Neuron (in vitro differentiated cells): ENCODE measurements around the gene ZNF227.
"Not testable (repeated sequence)": the region's sequence is repeated elsewhere in the genome, so short reads cannot be mapped to it uniquely, and the experiment has no call there.

Source experiments
- H2AFZ ChIP-seq: one replicate; pipeline ENCODE4 v1.6.1; 2013; ENCODE audit warnings: low read depth, mild to moderate bottlenecking, inconsistent platforms, low read length, moderate library complexity
- H3K27me3 ChIP-seq: one replicate; pipeline ENCODE4 v1.6.1; 2013; ENCODE audit warnings: low read length; ENCODE audit not compliant: insufficient read depth
- H3K36me3 ChIP-seq: one replicate; pipeline ENCODE4 v1.6.1; 2013; ENCODE audit warnings: low read length; ENCODE audit not compliant: insufficient read depth
- H3K4me1 ChIP-seq: one replicate; pipeline ENCODE4 v1.6.1; 2013; ENCODE audit warnings: low read length; ENCODE audit not compliant: insufficient read depth
- H3K4me3 ChIP-seq: 2 replicates; pipeline ENCODE4 v1.5.1; 2013; ENCODE audit warnings: mild to moderate bottlenecking, low read length, moderate library complexity
- H3K9me3 ChIP-seq: one replicate; pipeline ENCODE4 v1.6.1; 2013; ENCODE audit warnings: low read length

The ZNF227 gene

DNA sequence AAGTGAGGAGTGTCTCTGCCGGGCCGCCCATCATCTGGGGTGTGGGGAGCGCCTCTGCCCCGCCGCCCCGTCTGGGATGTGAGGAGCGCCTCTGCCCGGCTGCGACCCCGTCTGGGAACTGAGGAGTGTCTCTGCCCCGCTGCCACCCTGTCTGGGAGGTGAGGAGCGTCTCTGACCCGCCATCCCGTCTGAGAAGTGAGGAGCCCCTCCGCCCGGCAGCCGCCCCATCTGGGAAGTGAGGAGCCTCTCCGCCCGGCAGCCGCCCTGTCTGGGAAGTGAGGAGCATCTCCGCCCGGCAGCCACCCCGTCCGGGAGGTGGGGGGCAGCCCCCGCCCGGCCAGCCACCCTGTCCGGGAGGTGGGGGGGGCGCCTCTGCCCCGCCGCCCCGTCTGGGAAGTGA lies 8.5 kb upstream of the ZNF227 start:
- not testable (repeated sequence) for H3K4me3 ChIP-seq

DNA sequence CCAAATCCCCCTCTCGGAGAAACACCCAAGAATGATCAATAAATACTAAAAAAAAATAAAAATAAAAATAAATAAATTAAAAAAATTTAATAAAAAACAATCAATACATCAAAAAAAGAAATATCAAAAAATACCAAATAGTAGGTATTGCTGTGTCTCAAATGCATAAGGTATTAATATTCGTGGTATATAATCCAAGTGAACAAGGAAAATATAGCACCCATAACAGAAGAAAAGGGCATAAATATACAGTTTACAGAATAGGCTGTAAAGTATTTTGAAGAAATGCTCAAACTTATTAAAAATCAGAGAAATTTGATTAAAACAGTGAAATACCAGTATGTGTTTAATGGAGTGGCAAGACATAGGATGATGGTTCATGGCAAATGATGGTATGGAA lies 7.6 kb upstream of the ZNF227 start:
- no peaks in the 10 kb centered on the region for H3K36me3 ChIP-seq
- peaks cover 11% of the 10 kb centered on the region for H3K4me1 ChIP-seq
- no peaks in the 10 kb centered on the region for H3K9me3 ChIP-seq
- no peaks in the 10 kb centered on the region for H3K27me3 ChIP-seq
- H3K4me3 ChIP-seq = no peak overlapping the region
- no peak overlapping the region for H2AFZ ChIP-seq

More for the DNA sequence above, 8.5 kb upstream of the ZNF227 start:
- not testable (repeated sequence) for H2AFZ ChIP-seq, H3K27me3 ChIP-seq, H3K36me3 ChIP-seq, H3K9me3 ChIP-seq
- peaks cover 11% of the 10 kb centered on the region for H3K4me1 ChIP-seq

GRCh38 chr19:44207126-44207803 lies 5.1 kb upstream of the ZNF227 start:
- Histone ChIP-seq H3K4me1 (peaks cover 11% of the 10 kb centered on the region), H3K9me3 (no peaks in the 10 kb centered on the region), H3K4me3 (peak overlapping the region; percentile 83), H2AFZ (peak overlapping the region; percentile 79), H3K27me3 (no peaks in the 10 kb centered on the region), H3K36me3 (no peaks in the 10 kb centered on the region)

- Histone ChIP-seq H3K4me3 (peak overlapping the region; percentile 95), H3K4me1 (peaks cover 15% of the 10 kb centered on the region), H3K36me3 (peaks cover 33% of the 10 kb centered on the region), H3K9me3 (peaks cover 18% of the 10 kb centered on the region), H3K27me3 (no peaks in the 10 kb centered on the region), H2AFZ (peak overlapping the region; percentile 85)
Measured at GRCh38 chr19:44212866-44213346, 574 bp downstream of the ZNF227 start.

DNA sequence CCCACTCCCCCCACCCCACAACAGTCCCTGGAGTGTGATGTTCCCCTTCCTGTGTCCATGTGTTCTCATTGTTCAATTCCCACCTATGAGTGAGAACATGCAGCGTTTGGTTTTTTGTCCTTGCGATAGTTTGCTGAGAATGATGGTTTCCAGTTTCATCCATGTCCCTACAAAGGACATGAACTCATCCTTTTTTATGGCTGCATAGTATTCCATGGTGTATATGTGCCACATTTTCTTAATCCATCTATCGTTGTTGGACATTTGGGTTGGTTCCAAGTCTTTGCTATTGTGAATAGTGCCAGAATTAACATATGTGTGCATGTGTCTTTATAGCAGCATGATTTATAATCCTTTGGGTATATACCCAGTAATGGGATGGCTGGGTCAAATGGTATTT lies 7.6 kb downstream of the ZNF227 start:
- H3K4me3 ChIP-seq, H3K27me3 ChIP-seq, H3K4me1 ChIP-seq, H2AFZ ChIP-seq: not testable (repeated sequence)
- Histone ChIP-seq H3K36me3 (peaks cover 34% of the 10 kb centered on the region), H3K9me3 (peaks cover 18% of the 10 kb centered on the region)

DNA sequence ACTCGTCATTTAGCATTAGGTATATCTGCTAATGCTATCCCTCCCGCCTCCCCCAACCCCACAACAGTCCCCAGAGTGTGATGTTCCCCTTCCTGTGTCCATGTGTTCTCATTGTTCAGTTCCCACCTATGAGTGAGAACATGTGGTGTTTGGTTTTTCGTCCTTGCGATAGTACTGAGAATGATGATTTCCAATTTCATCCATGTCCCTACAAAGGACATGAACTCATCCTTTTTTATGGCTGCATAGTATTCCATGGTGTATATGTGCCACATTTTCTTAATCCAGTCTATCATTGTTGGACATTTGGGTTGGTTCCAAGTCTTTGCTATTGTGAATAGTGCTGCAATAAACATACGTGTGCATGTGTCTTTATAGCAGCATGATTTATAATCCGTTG lies 8.4 kb downstream of the ZNF227 start:
- H3K27me3 ChIP-seq, H3K4me1 ChIP-seq, H3K4me3 ChIP-seq, H2AFZ ChIP-seq: not testable (repeated sequence)
- peaks cover 16% of the 10 kb centered on the region for H3K9me3 ChIP-seq
- peaks cover 28% of the 10 kb centered on the region for H3K36me3 ChIP-seq

- H2AFZ ChIP-seq, H3K27me3 ChIP-seq, H3K4me1 ChIP-seq, H3K4me3 ChIP-seq: not testable (repeated sequence)
- H3K9me3 ChIP-seq = peaks cover 20% of the 10 kb centered on the region
- peaks cover 24% of the 10 kb centered on the region for H3K36me3 ChIP-seq
Measured at GRCh38 chr19:44221291-44221690, 9.0 kb downstream of the ZNF227 start.

DNA sequence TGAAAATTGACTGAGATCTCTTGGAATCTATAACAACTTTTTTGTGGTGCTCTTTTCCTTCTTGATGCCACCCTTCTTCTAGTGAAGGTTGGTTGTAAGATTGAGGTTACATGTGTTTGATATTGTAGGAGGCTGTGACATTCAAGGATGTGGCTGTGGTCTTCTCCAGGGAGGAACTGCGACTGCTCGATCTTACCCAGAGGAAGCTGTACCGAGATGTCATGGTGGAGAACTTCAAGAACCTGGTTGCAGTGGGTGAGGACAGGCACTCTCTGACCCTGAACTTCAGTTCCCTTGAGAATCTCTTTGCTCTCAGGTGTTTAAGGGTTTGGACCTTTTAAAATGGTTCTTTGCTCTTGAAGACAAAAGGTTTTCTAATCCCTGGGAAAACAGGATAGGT lies 16.0 kb downstream of the ZNF227 start:
- Histone ChIP-seq H2AFZ (no peak overlapping the region), H3K4me1 (no peaks in the 10 kb centered on the region), H3K9me3 (peaks cover 43% of the 10 kb centered on the region), H3K4me3 (no peak overlapping the region), H3K36me3 (peaks cover 55% of the 10 kb centered on the region), H3K27me3 (no peaks in the 10 kb centered on the region)

- no peaks in the 10 kb centered on the region for H3K27me3 ChIP-seq
- peaks cover 52% of the 10 kb centered on the region for H3K9me3 ChIP-seq
- no peak overlapping the region for H3K4me3 ChIP-seq
- H3K4me1 ChIP-seq = no peaks in the 10 kb centered on the region
- H2AFZ ChIP-seq = no peak overlapping the region
- peaks cover 83% of the 10 kb centered on the region for H3K36me3 ChIP-seq
Measured at GRCh38 chr19:44232867-44233266, 20.5 kb downstream of the ZNF227 start.

DNA sequence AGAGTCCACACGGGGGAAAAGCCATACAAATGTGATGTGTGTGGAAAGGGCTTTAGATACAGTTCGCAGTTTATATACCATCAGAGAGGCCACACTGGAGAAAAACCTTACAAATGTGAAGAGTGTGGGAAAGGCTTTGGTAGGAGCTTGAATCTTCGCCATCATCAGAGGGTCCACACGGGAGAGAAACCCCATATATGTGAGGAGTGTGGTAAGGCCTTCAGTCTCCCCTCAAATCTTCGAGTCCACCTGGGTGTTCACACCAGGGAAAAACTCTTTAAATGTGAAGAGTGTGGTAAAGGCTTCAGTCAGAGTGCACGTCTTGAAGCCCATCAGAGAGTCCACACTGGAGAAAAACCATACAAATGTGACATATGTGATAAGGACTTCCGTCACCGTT lies 24.1 kb downstream of the ZNF227 start:
- Histone ChIP-seq H2AFZ (no peak overlapping the region), H3K4me3 (no peak overlapping the region), H3K9me3 (peaks cover 40% of the 10 kb centered on the region), H3K4me1 (no peaks in the 10 kb centered on the region), H3K36me3 (peaks cover 69% of the 10 kb centered on the region), H3K27me3 (no peaks in the 10 kb centered on the region)

DNA sequence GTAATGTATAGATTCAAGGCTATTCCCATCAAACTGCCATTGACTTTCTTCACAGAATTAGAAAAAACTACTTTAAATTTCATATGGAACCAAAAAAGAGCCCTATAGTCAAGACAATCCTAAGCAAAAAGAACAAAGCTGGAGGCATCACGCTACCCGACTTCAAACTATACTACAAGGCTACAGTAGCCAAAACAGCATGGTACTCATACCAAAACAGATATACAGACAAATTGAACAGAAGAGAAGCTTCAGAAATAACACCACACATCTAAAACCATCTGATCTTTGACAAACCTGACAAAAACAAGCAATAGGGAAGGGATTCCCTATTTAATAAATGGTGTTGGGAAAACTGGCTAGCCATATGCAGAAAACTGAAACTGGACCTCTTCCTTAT lies 40.0 kb downstream of the ZNF227 start:
- not testable (repeated sequence) for H3K4me1 ChIP-seq, H3K36me3 ChIP-seq, H2AFZ ChIP-seq, H3K4me3 ChIP-seq, H3K27me3 ChIP-seq
- peaks cover 18% of the 10 kb centered on the region for H3K9me3 ChIP-seq

- not testable (repeated sequence) for H2AFZ ChIP-seq, H3K36me3 ChIP-seq, H3K4me1 ChIP-seq, H3K27me3 ChIP-seq, H3K4me3 ChIP-seq
- H3K9me3 ChIP-seq = peaks cover 16% of the 10 kb centered on the region
Measured at GRCh38 chr19:44253392-44253791, 41.1 kb downstream of the ZNF227 start.

DNA sequence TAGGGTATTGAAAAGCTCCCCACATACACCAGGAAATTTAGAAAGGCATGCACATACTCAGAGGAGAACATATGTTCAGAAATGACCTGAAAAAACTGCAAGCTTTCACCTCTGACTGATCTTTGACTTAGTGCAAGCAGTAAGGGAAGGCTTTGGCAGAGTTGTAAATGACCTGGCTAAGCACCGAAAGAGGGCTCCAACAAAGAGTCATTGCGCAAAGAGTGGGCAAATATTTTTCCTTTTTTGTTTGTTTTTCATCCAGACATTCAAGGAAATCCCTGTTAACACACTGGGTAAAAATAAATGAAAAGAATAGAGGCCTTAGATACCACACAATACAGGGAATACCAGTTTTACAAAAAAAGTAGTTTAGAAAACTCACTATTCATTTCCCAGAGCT lies 42.2 kb downstream of the ZNF227 start:
- H3K9me3 ChIP-seq = peaks cover 13% of the 10 kb centered on the region
- H3K27me3 ChIP-seq = no peaks in the 10 kb centered on the region
- H3K4me3 ChIP-seq = no peak overlapping the region
- no peaks in the 10 kb centered on the region for H3K4me1 ChIP-seq
- no peaks in the 10 kb centered on the region for H3K36me3 ChIP-seq
- no peak overlapping the region for H2AFZ ChIP-seq
